ENCODE measurements around the gene SLC6A12.

- TF ChIP-seq CTCF (IDR thresholded peaks at IDR 0.05) (no peak), POLR2A (IDR thresholded peaks at IDR 0.05) (no peak)
Observed at GRCh38 chr12:218728-219590, 5.0 kb upstream of the SLC6A12 start.

Measured in body of pancreas (tissue), 4 donors.